WI38 (cell line): ENCODE results near the gene FOSB.

Source experiments
- H3K4me3 ChIP-seq: 2 replicates; pipeline ENCODE4 v1.5.1; 2011; ENCODE audit warnings: low read depth, mild to moderate bottlenecking, control low read depth, low read length
- CTCF ChIP-seq: IDR thresholded peaks from 2 replicates; pipeline ENCODE4 v1.5.1; 2012; ENCODE audit warnings: low read depth, mild to moderate bottlenecking, control low read depth, low read length

Gene FOSB

GRCh38 chr19:45523642-45524256 lies 56.0 kb downstream of the FOSB start:
- peak; percentile 91 for TF ChIP-seq CTCF

GRCh38 chr19:45524575-45525129 lies 56.9 kb downstream of the FOSB start:
- H3K4me3 ChIP-seq: no peak overlapping the region
- TF ChIP-seq CTCF: no peak

More at GRCh38 chr19:45523642-45524256, 56.0 kb downstream of the FOSB start:
- H3K4me3 ChIP-seq: no peak overlapping the region
